Nephron progenitor cell (in vitro differentiated cells): ENCODE measurements around the gene TIMM13.

Experiments used
- DNase-seq: peaks from one replicate; pipeline ENCODE4 v3.0.0; 2021
- H3K27ac Mint-ChIP-seq: 2 replicates; pipeline ENCODE4 v1.8.0; 2021; ENCODE audit warnings: mild to moderate bottlenecking, moderate library complexity, mixed read lengths
- H3K27me3 Mint-ChIP-seq: 2 replicates; pipeline ENCODE4 v1.8.0; 2021; ENCODE audit warnings: mild to moderate bottlenecking, low read depth, mixed read lengths; ENCODE audit not compliant: poor library complexity
- H3K36me3 Mint-ChIP-seq: 2 replicates; pipeline ENCODE4 v1.8.0; 2021; ENCODE audit warnings: low read depth, mixed read lengths
- H3K4me1 Mint-ChIP-seq: 2 replicates; pipeline ENCODE4 v1.8.0; 2021; ENCODE audit warnings: mixed read lengths
- H3K4me3 Mint-ChIP-seq: 2 replicates; pipeline ENCODE4 v1.8.0; 2021; ENCODE audit warnings: mild to moderate bottlenecking, moderate library complexity, mixed read lengths
- H3K9me3 Mint-ChIP-seq: 2 replicates; pipeline ENCODE4 v1.8.0; 2021; ENCODE audit warnings: mild to moderate bottlenecking, moderate library complexity, mixed read lengths
- CTCF ChIP-seq: fragments of 200-600 bp; sonication (generic); IDR thresholded peaks from 2 replicates; pipeline ENCODE4 v1.5.0; 2021; ENCODE audit warnings: antibody characterized with exemption

Gene TIMM13

DNA sequence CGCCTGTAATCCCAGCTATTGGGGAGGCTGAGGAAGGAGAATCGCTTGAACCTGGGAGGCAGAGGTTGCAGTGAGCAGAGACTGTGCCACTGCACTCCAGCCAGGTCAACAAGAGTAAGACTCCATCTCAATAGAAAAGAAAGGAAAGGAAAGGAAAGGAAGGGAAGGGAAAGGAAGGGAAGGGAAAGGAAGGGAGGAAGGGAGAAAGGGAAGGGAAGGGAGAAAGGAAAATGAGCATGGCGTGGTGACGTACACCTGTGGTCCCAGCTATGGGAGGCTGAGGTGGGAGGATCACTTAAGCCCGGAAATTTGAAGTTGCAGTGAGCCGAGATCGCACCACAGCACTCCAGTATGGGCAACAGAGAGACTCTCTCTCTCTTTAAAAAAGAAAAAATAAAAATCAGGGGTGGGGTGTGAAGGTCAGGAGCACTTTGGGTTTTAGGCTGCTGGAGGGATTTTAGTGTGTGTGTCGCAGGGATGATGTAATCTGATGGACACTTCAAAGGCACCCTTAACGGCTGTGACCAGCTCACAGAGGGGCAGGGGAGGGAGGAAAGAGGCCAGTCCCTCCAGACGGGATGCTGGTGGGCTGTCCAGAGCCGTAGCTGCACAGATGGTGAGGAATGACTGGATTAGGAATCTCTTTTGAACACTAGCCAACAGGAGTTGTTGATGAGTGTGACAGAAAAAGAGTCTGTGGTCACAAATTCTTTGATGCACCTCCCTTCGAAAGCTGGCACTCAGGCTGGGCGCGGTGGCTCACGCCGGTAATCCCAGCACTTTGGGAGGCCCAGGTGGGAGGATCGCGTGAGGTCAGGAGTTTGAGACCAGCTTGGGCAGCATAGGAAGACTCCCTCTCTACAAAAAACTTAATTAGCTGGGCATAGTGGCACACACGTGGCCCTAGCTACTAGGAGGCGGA, 39.8 kb downstream of the TIMM13 start:
- no peak for TF ChIP-seq CTCF
- peaks cover under 1% of the 10 kb centered on the region for H3K9me3 Mint-ChIP-seq
- H3K4me1 Mint-ChIP-seq: peaks cover 25% of the 10 kb centered on the region
- DNase-seq: no peak
- H3K36me3 Mint-ChIP-seq: no peaks in the 10 kb centered on the region
- peak overlapping the region; percentile 51 for H3K27ac Mint-ChIP-seq
- H3K27me3 Mint-ChIP-seq: peaks cover 10% of the 10 kb centered on the region
- H3K4me3 Mint-ChIP-seq: no peak overlapping the region

DNA sequence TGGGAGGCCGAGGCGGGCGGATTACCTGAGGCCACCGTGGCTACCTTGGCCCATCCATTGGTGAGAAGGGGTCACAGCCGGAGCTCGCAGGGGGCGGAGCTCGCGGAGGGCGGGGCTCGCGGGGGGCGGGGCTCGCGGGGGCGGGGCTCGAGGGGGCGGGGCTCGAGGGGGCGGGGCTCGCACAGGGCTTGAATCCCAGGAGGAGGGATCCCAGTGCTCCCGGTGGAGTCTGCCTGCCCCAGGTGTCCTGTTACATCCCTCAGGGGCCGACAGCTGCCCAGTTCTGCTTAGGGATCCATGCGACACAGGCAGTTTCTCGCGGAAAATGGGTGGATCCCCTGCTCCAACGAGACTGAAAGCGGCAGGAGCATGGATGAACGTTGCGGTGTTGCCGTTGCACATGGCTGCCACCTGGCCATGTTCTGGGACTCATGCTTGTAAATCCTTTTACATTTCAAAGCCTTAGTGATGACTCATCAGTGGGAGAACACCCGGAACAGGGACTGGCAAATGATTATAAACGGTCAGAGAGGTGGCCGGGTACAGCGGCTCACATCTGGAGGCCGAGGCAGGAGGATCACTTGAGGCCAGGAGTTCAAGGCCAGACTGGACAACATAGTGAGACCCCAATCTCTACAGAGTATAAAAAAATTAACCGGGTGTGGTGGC, 42.2 kb downstream of the TIMM13 start:
- Mint-ChIP-seq H3K4me1 (peaks cover 34% of the 10 kb centered on the region), H3K27ac (no peak overlapping the region), H3K4me3 (peak overlapping the region; percentile 30), H3K36me3 (no peaks in the 10 kb centered on the region), H3K27me3 (peaks cover 12% of the 10 kb centered on the region), H3K9me3 (peaks cover 12% of the 10 kb centered on the region)
- peak; percentile 60 for DNase-seq
- no peak for TF ChIP-seq CTCF

DNA sequence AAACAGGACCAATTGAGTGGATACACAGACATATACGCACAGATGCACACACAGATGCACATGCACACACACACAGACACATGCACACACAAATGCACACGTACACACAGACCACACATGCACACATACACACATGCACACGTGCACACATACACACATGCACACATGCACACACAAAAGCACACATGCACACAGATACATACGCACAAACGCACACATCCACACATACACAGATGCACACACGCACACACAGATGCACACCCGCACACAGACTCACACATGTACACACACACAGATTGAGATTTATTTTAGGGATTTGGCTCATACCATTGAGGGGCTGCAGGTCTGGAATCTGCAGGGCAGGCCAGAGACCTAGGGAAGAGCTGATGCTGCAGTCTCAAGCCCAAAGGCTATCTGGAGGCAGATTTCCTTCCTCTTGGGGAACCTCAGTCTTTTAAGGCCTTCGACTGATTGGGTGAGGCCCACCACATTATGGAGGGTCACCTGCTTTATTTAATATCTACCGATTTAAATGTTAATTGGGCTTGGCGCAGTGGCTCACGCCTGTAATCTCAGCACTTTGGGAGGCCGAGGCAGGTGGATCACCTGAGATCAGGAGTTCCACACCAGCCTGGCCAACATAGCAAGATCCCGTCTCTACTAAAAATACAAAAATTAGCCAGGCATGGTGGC, 44.7 kb downstream of the TIMM13 start:
- H3K36me3 Mint-ChIP-seq: no peaks in the 10 kb centered on the region
- H3K27ac Mint-ChIP-seq: no peak overlapping the region
- peaks cover 28% of the 10 kb centered on the region for H3K4me1 Mint-ChIP-seq
- TF ChIP-seq CTCF: no peak
- H3K4me3 Mint-ChIP-seq: no peak overlapping the region
- H3K9me3 Mint-ChIP-seq: peaks cover 34% of the 10 kb centered on the region
- H3K27me3 Mint-ChIP-seq: peaks cover 21% of the 10 kb centered on the region
- no peak for DNase-seq

- Mint-ChIP-seq H3K36me3 (no peaks in the 10 kb centered on the region), H3K27ac (peak overlapping the region; percentile 84), H3K4me3 (no peak overlapping the region), H3K4me1 (peaks cover 33% of the 10 kb centered on the region), H3K27me3 (peaks cover 17% of the 10 kb centered on the region), H3K9me3 (peaks cover 36% of the 10 kb centered on the region)
- DNase-seq: peak; percentile 34
- TF ChIP-seq CTCF: no peak
Observed at GRCh38 chr19:2381148-2381820, 46.1 kb downstream of the TIMM13 start.

- no peak for TF ChIP-seq CTCF
- H3K27ac Mint-ChIP-seq: peak overlapping the region; percentile 84
- H3K4me1 Mint-ChIP-seq: peaks cover 38% of the 10 kb centered on the region
- DNase-seq: no peak
- peaks cover 36% of the 10 kb centered on the region for H3K9me3 Mint-ChIP-seq
- peaks cover 17% of the 10 kb centered on the region for H3K27me3 Mint-ChIP-seq
- H3K4me3 Mint-ChIP-seq: no peak overlapping the region
- H3K36me3 Mint-ChIP-seq: no peaks in the 10 kb centered on the region
Observed at GRCh38 chr19:2380567-2380966, 46.8 kb downstream of the TIMM13 start.
